Stimulated activated CD4-positive, alpha-beta T cell treated with anti-CD3 and anti-CD28 coated beads, Interleukin-12 subunit alpha, Interleukin-12 subunit beta, amount 100 ng/mL, for 4 hours (primary cell): ENCODE results near the gene ARHGEF6.

ENCODE experiments used
- DNase-seq: peaks from one replicate; pipeline ENCODE4 v3.0.0-alpha.2; 2020

Gene ARHGEF6

GRCh38 chrX:136691028-136691809 lies 89.5 kb downstream of the ARHGEF6 start:
- DNase-seq: no peak

- no peak for DNase-seq
Observed at GRCh38 chrX:136689436-136689835, 91.3 kb downstream of the ARHGEF6 start.

- no peak for DNase-seq
Observed at GRCh38 chrX:136687457-136687856, 93.3 kb downstream of the ARHGEF6 start.

GRCh38 chrX:136684120-136684519 lies 96.6 kb downstream of the ARHGEF6 start:
- no peak for DNase-seq

GRCh38 chrX:136679531-136679930 lies 101.2 kb downstream of the ARHGEF6 start:
- no peak for DNase-seq

- no peak for DNase-seq
Observed at GRCh38 chrX:136674270-136674985, 106.3 kb downstream of the ARHGEF6 start.

GRCh38 chrX:136671006-136671610 lies 109.6 kb downstream of the ARHGEF6 start:
- DNase-seq: no peak

- DNase-seq: no peak
Observed at GRCh38 chrX:136667446-136668168, 113.1 kb downstream of the ARHGEF6 start.

- no peak for DNase-seq
Observed at GRCh38 chrX:136666088-136666487, 114.6 kb downstream of the ARHGEF6 start.

- no peak for DNase-seq
Observed at GRCh38 chrX:136665258-136665900, 115.4 kb downstream of the ARHGEF6 start.

GRCh38 chrX:136662976-136663375 lies 117.8 kb downstream of the ARHGEF6 start:
- no peak for DNase-seq

- DNase-seq: no peak
Observed at GRCh38 chrX:136662104-136662503, 118.6 kb downstream of the ARHGEF6 start.

GRCh38 chrX:136660896-136661295 lies 119.8 kb downstream of the ARHGEF6 start:
- DNase-seq: no peak

- DNase-seq: no peak
Observed at GRCh38 chrX:136659174-136659573, 121.6 kb downstream of the ARHGEF6 start.

- no peak for DNase-seq
Observed at GRCh38 chrX:136658151-136658550, 122.6 kb downstream of the ARHGEF6 start.

GRCh38 chrX:136656361-136656964 lies 124.3 kb downstream of the ARHGEF6 start:
- DNase-seq: no peak

- no peak for DNase-seq
Observed at GRCh38 chrX:136652822-136653723, 127.7 kb downstream of the ARHGEF6 start.

- DNase-seq: no peak
Observed at GRCh38 chrX:136650811-136651210, 129.9 kb downstream of the ARHGEF6 start.

- DNase-seq: peak; percentile 33
Observed at GRCh38 chrX:136647677-136648360, 132.9 kb downstream of the ARHGEF6 start, which contains the start of gene CD40LG. CD40LG (plus strand) TSS chrX:136648158; CDS start chrX:136648249, 91 bp downstream.

GRCh38 chrX:136646602-136647239 lies 134.0 kb downstream of the ARHGEF6 start:
- DNase-seq: peak; percentile 51
